IMR-90 (cell line): ENCODE results near the gene EMCN. TPM values are rescaled to one million over a fixed set of nuclear protein-coding genes. Genes with fewer than 3 reads are reported as not detected.
A peak's percentile ranks its signal among the peaks of the same experiment; 100 is the strongest.

Experiments
- ATAC-seq: fragments of 200-7000 bp; cut with Tn5 transposase; 2 replicates; pipeline ENCODE4 v1.9.1; 2020; ENCODE audit warnings: low read depth, mild to moderate bottlenecking, moderate library complexity
- BruUV-seq: library from RNA; stranded (reverse); fragments of 400-500 nt; replicated peaks from 2 replicates; lab custom pipeline; 2021; lab: Mats Ljungman, UMichigan
- CTCF ChIA-PET: fragments of 300-600 bp; formaldehyde crosslinking; extraction: SDS; loops from one replicate; lab custom pipeline; 2021; ENCODE audit warnings: antibody characterized with exemption; lab: Yijun Ruan, JAX
- POLR2A ChIA-PET: fragments of 300-600 bp; sonication (Branson Sonifier 250); formaldehyde crosslinking; loops from one replicate; lab custom pipeline; 2022; ENCODE audit warnings: antibody characterized with exemption; ENCODE audit not compliant: unreplicated experiment; lab: Charles Lee
- DNase-seq: peaks from one replicate; pipeline ENCODE4 v3.0.0; 2013
- H2AFZ ChIP-seq: replicated peaks from 2 replicates; pipeline ENCODE3; 2013; ENCODE audit warnings: low read length, mild to moderate bottlenecking; ENCODE audit not compliant: poor library complexity
- H2AK5ac ChIP-seq: 2 replicates; pipeline ENCODE4 v1.6.1; 2013; ENCODE audit warnings: low read depth, low read length, inconsistent platforms
- H2AK9ac ChIP-seq: replicated peaks from 2 replicates; pipeline ENCODE3; 2013; ENCODE audit warnings: mild to moderate bottlenecking, low read depth, low read length, moderate library complexity; ENCODE audit not compliant: poor library complexity
- H2BK120ac ChIP-seq: 2 replicates; pipeline ENCODE4 v1.6.1; 2013; ENCODE audit warnings: low read depth, low read length, inconsistent platforms
- H2BK15ac ChIP-seq: 3 replicates; pipeline ENCODE4 v1.6.1; 2013; ENCODE audit warnings: low read depth, low read length, inconsistent platforms
- H2BK20ac ChIP-seq: 2 replicates; pipeline ENCODE4 v1.6.1; 2013; ENCODE audit warnings: low read depth, mild to moderate bottlenecking, inconsistent platforms, low read length, moderate library complexity
- H2BK5ac ChIP-seq: 2 replicates; pipeline ENCODE4 v1.6.1; 2013; ENCODE audit warnings: mild to moderate bottlenecking, low read depth, low read length, inconsistent platforms; ENCODE audit not compliant: poor library complexity, severe bottlenecking
- H3K14ac ChIP-seq: replicated peaks from 2 replicates; pipeline ENCODE4 v1.6.1; 2013; ENCODE audit warnings: low read depth, low read length, inconsistent platforms
- H3K18ac ChIP-seq: 2 replicates; pipeline ENCODE4 v1.6.1; 2013; ENCODE audit warnings: low read depth, low read length, control low read depth
- H3K23ac ChIP-seq: 2 replicates; pipeline ENCODE4 v1.6.1; 2013; ENCODE audit warnings: low read depth, low read length, inconsistent platforms
- H3K27ac ChIP-seq: 2 replicates; pipeline ENCODE4 v1.5.1; 2013; ENCODE audit warnings: mild to moderate bottlenecking, control low read depth, low read length; ENCODE audit not compliant: insufficient read depth
- H3K27me3 ChIP-seq: 2 replicates; pipeline ENCODE4 v1.6.1; 2013; ENCODE audit warnings: low read length; ENCODE audit not compliant: control insufficient read depth, insufficient read depth
- H3K36me3 ChIP-seq: 2 replicates; pipeline ENCODE4 v1.6.1; 2013; ENCODE audit warnings: low read length, mixed read lengths; ENCODE audit not compliant: control insufficient read depth, insufficient read depth
- H3K4ac ChIP-seq: 2 replicates; pipeline ENCODE4 v1.6.1; 2013; ENCODE audit warnings: low read depth, low read length, inconsistent platforms
- H3K4me1 ChIP-seq: 2 replicates; pipeline ENCODE4 v1.6.1; 2013; ENCODE audit warnings: low read length, mixed read lengths; ENCODE audit not compliant: control insufficient read depth, insufficient read depth
- H3K4me2 ChIP-seq: 2 replicates; pipeline ENCODE4 v1.6.1; 2013; ENCODE audit warnings: low read depth, mild to moderate bottlenecking, control low read depth, low read length, moderate library complexity
- H3K4me3 ChIP-seq: 2 replicates; pipeline ENCODE4 v1.5.1; 2013; ENCODE audit warnings: low read depth, mild to moderate bottlenecking, control low read depth, low read length, moderate library complexity; ENCODE audit not compliant: insufficient read depth
- H3K56ac ChIP-seq: 2 replicates; pipeline ENCODE4 v1.6.1; 2013; ENCODE audit warnings: low read length, inconsistent platforms; ENCODE audit not compliant: insufficient read depth; ENCODE audit errors: extremely low read depth
- H3K79me1 ChIP-seq, 2 experiments: 2 replicates each; pipeline ENCODE4 v1.6.1; 2013; ENCODE audit warnings: low read length in 2 of 2, inconsistent platforms in 1 of 2, low read depth in 1 of 2
- H3K9ac ChIP-seq: 2 replicates; pipeline ENCODE4 v1.6.1; 2013; ENCODE audit warnings: low read depth, low read length, control low read depth
- H3K9me1 ChIP-seq: 2 replicates; pipeline ENCODE4 v1.6.1; 2013; ENCODE audit warnings: low read length, inconsistent platforms; ENCODE audit not compliant: insufficient read depth
- H3K9me3 ChIP-seq: 2 replicates; pipeline ENCODE4 v1.6.1; 2013; ENCODE audit warnings: low read length; ENCODE audit not compliant: control insufficient read depth, insufficient read depth
- H4K20me1 ChIP-seq: 2 replicates; pipeline ENCODE4 v1.6.1; 2013; ENCODE audit warnings: low read length, inconsistent platforms; ENCODE audit not compliant: insufficient read depth
- H4K5ac ChIP-seq: 2 replicates; pipeline ENCODE4 v1.6.1; 2013; ENCODE audit warnings: mild to moderate bottlenecking, low read depth, low read length, control low read depth
- H4K8ac ChIP-seq, 2 experiments: 2 replicates each; pipeline ENCODE4 v1.6.1; 2013; ENCODE audit warnings: low read depth in 2 of 2, low read length in 2 of 2, control low read depth in 1 of 2, inconsistent platforms in 1 of 2
- H4K91ac ChIP-seq: 2 replicates; pipeline ENCODE4 v1.6.1; 2013; ENCODE audit warnings: low read depth, low read length, inconsistent platforms; ENCODE audit not compliant: insufficient read depth
- CTCF ChIP-seq: conservative IDR thresholded peaks from 2 replicates; pipeline ENCODE4 v1.5.1; 2012; ENCODE audit warnings: mild to moderate bottlenecking, low read depth, low read length, improper control_type of control experiment
- RAD21 ChIP-seq: IDR thresholded peaks from 2 replicates; pipeline ENCODE4 v1.6.1; 2012; ENCODE audit warnings: low read length, improper control_type of control experiment
- SMC3 ChIP-seq: fragments of 150-350 bp; IDR thresholded peaks from 2 replicates; pipeline ENCODE4 v1.6.1; 2016; ENCODE audit warnings: low read depth, mild to moderate bottlenecking, antibody characterized with exemption, low read length, moderate library complexity
- USF2 ChIP-seq: fragments of 150-350 bp; IDR thresholded peaks from 2 replicates; pipeline ENCODE4 v1.6.1; 2017; ENCODE audit warnings: mild to moderate bottlenecking, antibody characterized with exemption, low read length, low read depth
- WGBS, 2 experiments: methylation state at CpG; one replicate each; pipeline versions ENCODE4 v1.1.5 to v1.1.7; 2013; ENCODE audit warnings: missing lambda C conversion rate in 2 of 2; ENCODE audit not compliant: insufficient read length in 1 of 2; ENCODE audit errors: extremely low coverage in 2 of 2; 5-methylcytosine and 5-hydroxymethylcytosine counted together
- dilution Hi-C: fragments of 300-500 bp; cut with HindIII; formaldehyde crosslinking; loops from one replicate; pipeline ENCODE4 v1.14.3; 2018; ENCODE audit warnings: low sequenced_read_pairs; ENCODE audit not compliant: unreplicated experiment
- in situ Hi-C: fragments of 300-500 bp; cut with MboI; formaldehyde crosslinking; loops from 3 replicates; pipeline ENCODE4 v1.14.3; 2019; ENCODE audit warnings: low sequenced_read_pairs, inconsistent platforms, mixed read lengths
- intact Hi-C: fragments of 100-400 bp; cut with micrococcal nuclease; formaldehyde crosslinking; loops from 2 replicates; pipeline ENCODE4 v1.10.0; 2022
- polyA plus RNA-seq, 3 experiments: library from polyadenylated mRNA; depleted of rRNA; stranded (reverse); fragments of >200 nt; gene quantifications; 2 replicates each; pipeline ENCODE4 v1.2.3, GENCODE V29; 2012; ENCODE audit warnings: low replicate concordance in 1 of 3
- total RNA-seq: library from RNA; depleted of rRNA; stranded (reverse); fragments of >200 nt; gene quantifications from 2 replicates; pipeline ENCODE4 v1.2.3, GENCODE V29; 2012

The EMCN gene
- total and polyA plus RNA-seq, 2 of the 4 experiments (the other 2 are of a cell fraction) = not detected

- Histone ChIP-seq H4K20me1 (no peaks in the 10 kb centered on the region), H2BK120ac (no peak overlapping the region), H3K4me2 (no peak overlapping the region), H2BK15ac (no peak overlapping the region), H3K4me3 (no peak overlapping the region), H2AFZ (no peak overlapping the region), H4K91ac (no peak overlapping the region), H3K36me3 (no peaks in the 10 kb centered on the region), H2BK5ac (no peak overlapping the region), H3K79me1 (no peaks in the 10 kb centered on the region), H3K23ac (no peak overlapping the region), H2AK9ac (no peak overlapping the region), H4K8ac (no peak overlapping the region), H3K14ac (no peak overlapping the region), H3K56ac (no peak overlapping the region), H3K9me1 (no peaks in the 10 kb centered on the region), H3K4ac (no peak overlapping the region), H3K27me3 (no peaks in the 10 kb centered on the region), H3K4me1 (no peaks in the 10 kb centered on the region), H3K18ac (no peak overlapping the region), H4K5ac (no peak overlapping the region), H3K27ac (no peak overlapping the region), H2BK20ac (0 out of 2 replicates have a peak overlapping the region, but pooled peaks have one; percentile 23), H3K9ac (no peak overlapping the region), H2AK5ac (no peak overlapping the region), H3K9me3 (no peaks in the 10 kb centered on the region)
- TF ChIP-seq CTCF = peak; percentile 45
- TF ChIP-seq RAD21 = peak; percentile 61
- peak; percentile 42 for TF ChIP-seq SMC3
- TF ChIP-seq USF2 = no peak
- ATAC-seq (peak; percentile 40), DNase-seq (peak; percentile 31)
- POLR2A ChIA-PET = no interaction called here
- intact Hi-C loops (loop anchor here (2.0 kb wide), 1 partner anchor 1309 kb away; no protein-coding TSS in a partner anchor), in situ Hi-C loops (no loop called here), dilution Hi-C loops (no loop called here)
- BruUV-seq = no TSS peak
- CTCF ChIA-PET = no interaction called here
- no CpG with 5 or more reads among the region's 3 CpGs for WGBS, 2 experiments
Observed at GRCh38 chr4:100421361-100421978, 96.4 kb downstream of the EMCN start.
